Thymus (tissue), 11 donors: ENCODE data around the gene DUSP1. TPM values are rescaled to one million over a fixed set of nuclear protein-coding genes. Genes with fewer than 3 reads are reported as not detected.

Experiments used
- DNase-seq, 9 donors: peaks; one replicate each; pipeline ENCODE4 v3.0.0-alpha.2; 2013; ENCODE audit warnings: low spot score in 9 of 9, low read depth in 6 of 9, missing footprints in 1 of 9
- H3K27ac ChIP-seq, 2 donors: one replicate each; pipeline ENCODE4 v1.5.1; 2013; ENCODE audit warnings: control low read depth in 1 of 2, low read depth in 1 of 2, low read length in 1 of 2, mild to moderate bottlenecking in 1 of 2, moderate library complexity in 1 of 2
- H3K27me3 ChIP-seq, 2 donors: one replicate each; pipeline ENCODE4 v1.5.1; 2013; ENCODE audit warnings: low read length in 1 of 2; ENCODE audit not compliant: control insufficient read depth in 2 of 2, insufficient read depth in 1 of 2
- H3K36me3 ChIP-seq, 2 donors: one replicate each; pipeline ENCODE4 v1.5.1; 2013; ENCODE audit warnings: low read length in 1 of 2, mild to moderate bottlenecking in 1 of 2, moderate library complexity in 1 of 2; ENCODE audit not compliant: control insufficient read depth in 2 of 2, insufficient read depth in 2 of 2
- H3K4me1 ChIP-seq, 2 donors: one replicate each; pipeline ENCODE4 v1.5.1; 2013; ENCODE audit warnings: low read length in 2 of 2; ENCODE audit not compliant: control insufficient read depth in 2 of 2, insufficient read depth in 2 of 2
- H3K4me3 ChIP-seq, 2 donors: one replicate each; pipeline ENCODE4 v1.5.1; 2013; ENCODE audit warnings: low read length in 2 of 2, control low read depth in 1 of 2, mild to moderate bottlenecking in 1 of 2
- H3K9me3 ChIP-seq, 2 donors: one replicate each; pipeline ENCODE4 v1.5.1; 2013; ENCODE audit warnings: low read length in 1 of 2, mild to moderate bottlenecking in 1 of 2; ENCODE audit not compliant: control insufficient read depth in 2 of 2, insufficient read depth in 1 of 2
- WGBS: extraction: QIAGEN DNeasy Blood & Tissue Kit; methylation state at CpG from one replicate; pipeline ENCODE4 v1.1.7; 2013; 5-methylcytosine and 5-hydroxymethylcytosine counted together
- polyA plus RNA-seq: library from polyadenylated mRNA; stranded (reverse); fragments of 200-250 nt; gene quantifications from one replicate; pipeline ENCODE4 v1.2.3, GENCODE V29; 2013
- total RNA-seq: library from RNA; stranded (reverse); fragments of 120-200 nt; gene quantifications from one replicate; pipeline ENCODE4 v1.2.4, GENCODE V29; 2013
- donor health status: healthy.

Gene DUSP1
- total and polyA plus RNA-seq, 2 donors = 54.1 to 272 TPM

GRCh38 chr5:172719211-172719610 lies 51.8 kb downstream of the DUSP1 start:
- Histone ChIP-seq H3K4me3 (no peak overlapping the region), H3K27me3 (peaks cover 0 to 12% of the 10 kb centered on the region in 2 donors), H3K9me3 (no peaks in the 10 kb centered on the region), H3K36me3 (no peaks in the 10 kb centered on the region), H3K27ac (no peak overlapping the region), H3K4me1 (peaks cover 0 to 24% of the 10 kb centered on the region in 2 donors)
- 95% methylated on average over 4 of the region's 4 CpGs for WGBS
- DNase-seq = no peak

GRCh38 chr5:172718527-172719114 lies 52.4 kb downstream of the DUSP1 start:
- 95% methylated on average over 3 of the region's 3 CpGs for WGBS

More at GRCh38 chr5:172718527-172719114, 52.4 kb downstream of the DUSP1 start:
- Histone ChIP-seq H3K27me3 (peaks cover 0 to 12% of the 10 kb centered on the region in 2 donors), H3K4me3 (no peak overlapping the region), H3K27ac (no peak overlapping the region), H3K36me3 (no peaks in the 10 kb centered on the region), H3K9me3 (no peaks in the 10 kb centered on the region), H3K4me1 (peaks cover 0 to 24% of the 10 kb centered on the region in 2 donors)
- no peak for DNase-seq

Other genes starting within 250 kb of the DUSP1 start
- 4.7 TPM for gene NEURL1B, start 129.9 kb downstream of the DUSP1 start, total RNA-seq
- 5.3 TPM for gene NEURL1B, start 129.9 kb downstream of the DUSP1 start, polyA plus RNA-seq
- 57.2 TPM for gene ERGIC1, start 63.1 kb upstream of the DUSP1 start, total RNA-seq
- gene ERGIC1, start 63.1 kb upstream of the DUSP1 start, polyA plus RNA-seq = 69.2 TPM
- gene RPL26L1, start 188.2 kb upstream of the DUSP1 start, total RNA-seq = 57.6 TPM
- gene RPL26L1, start 188.2 kb upstream of the DUSP1 start, polyA plus RNA-seq = 62.4 TPM
- 140 TPM for gene ATP6V0E1, start 212.6 kb upstream of the DUSP1 start, total RNA-seq
- 420 TPM for gene ATP6V0E1, start 212.6 kb upstream of the DUSP1 start, polyA plus RNA-seq